ENCODE results near the gene S100A13.
A peak's percentile ranks its signal among the peaks of the same experiment; 100 is the strongest.
"Not testable (repeated sequence)": the region's sequence is repeated elsewhere in the genome, so short reads cannot be mapped to it uniquely, and the experiment has no call there.

The S100A13 gene

DNA sequence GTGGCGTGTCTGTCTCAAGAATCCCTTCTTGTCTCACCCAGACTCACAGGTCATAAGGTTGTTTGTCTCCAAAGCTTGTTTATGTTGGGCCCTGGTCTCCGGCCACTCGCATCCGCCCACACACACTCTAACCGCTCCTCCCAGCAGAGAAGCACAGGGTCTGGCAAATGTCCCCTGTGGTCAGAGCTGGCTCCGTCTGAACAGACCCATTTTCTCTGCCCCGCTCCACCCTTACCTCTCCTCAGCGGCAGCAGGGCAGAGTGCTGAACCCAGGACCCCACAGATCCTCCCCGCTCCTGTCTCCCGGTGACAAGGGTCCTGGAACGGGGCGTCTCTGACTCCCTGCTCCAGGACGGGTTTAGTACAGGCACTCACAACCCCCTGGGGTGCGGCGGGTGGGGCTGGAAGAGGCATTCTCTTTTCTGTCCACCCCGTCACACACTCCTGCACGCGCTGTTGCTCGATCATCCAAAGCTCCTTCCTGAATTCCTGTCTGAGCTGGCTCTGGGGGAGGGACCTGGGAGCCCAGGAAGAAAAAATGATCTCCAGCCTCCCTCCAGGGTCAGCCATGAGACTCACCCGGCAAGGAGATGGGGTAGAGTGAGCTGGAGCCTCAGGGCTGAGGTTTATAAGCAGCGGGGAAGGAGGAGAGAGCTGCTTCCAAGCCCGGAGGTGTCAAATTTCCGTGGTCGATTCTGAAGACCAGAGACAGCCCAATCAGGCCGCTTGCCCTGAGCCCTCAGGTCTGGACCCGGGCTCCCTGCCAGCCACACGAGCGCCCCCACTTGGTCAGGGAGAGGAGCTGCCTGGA lies at the start of gene S100A13:
TSS of gene S100A13 (minus strand) at position 602 of the 811 bp plus-strand sequence. CDS start 1,033 bp downstream, outside the sequence.
- DNase-seq (ENCODE audit: low spot score) = no peak

DNA sequence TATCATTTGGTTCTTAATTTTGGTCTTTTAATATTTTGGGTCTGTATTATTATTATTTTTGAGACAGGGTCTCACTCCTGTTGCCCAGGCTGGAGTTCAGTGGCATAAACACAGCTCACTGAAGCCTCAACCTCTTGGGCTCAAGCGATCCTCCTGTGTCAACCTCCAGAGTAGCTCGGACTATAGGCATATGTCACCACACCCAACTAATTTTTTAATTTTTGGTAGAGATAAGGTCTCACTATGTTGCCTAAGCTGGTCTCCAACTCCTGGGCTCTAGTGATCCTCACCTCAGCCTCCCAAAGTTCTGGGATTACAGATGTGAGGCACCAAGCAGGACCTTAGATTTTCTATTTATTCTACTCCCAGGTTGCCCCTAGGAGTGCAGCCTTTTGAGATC lies 46.2 kb upstream of the S100A13 start:
- DNase-seq (ENCODE audit: low spot score) = no peak

DNA sequence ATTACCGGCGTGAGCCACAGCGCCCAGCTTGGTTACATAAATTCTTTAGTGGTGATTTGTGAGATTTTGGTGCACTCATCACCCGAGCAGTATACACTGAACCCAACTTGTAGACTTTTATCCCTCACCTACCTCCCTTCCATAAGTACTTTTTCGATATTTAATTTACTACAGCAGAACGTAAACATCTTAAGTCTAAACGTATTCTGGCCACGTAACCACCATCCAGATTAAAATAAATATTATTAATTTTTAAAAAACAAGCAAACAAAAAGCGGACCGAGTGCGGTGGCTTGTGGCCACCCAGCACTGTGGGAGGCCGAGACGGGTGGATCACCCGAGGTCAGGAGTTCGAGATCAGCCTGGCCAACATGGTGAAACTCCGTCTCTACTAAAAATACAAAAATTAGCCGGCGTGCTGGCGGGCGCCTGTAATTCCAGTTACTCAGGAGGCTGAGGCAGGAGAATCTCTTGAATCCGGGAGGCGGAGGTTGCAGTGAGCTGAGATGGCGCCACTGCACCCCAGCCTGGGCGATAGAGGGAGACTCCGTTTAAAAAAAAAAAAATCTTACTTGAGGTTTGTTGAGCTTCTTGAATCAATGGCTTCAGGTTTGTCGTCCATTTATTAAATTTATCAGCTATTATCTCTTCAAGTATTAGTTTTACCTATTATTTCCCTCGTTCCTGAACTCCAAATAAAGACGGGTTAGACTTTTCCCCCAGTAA lies 44.5 kb upstream of the S100A13 start:
- DNase-seq (ENCODE audit: low spot score) = peak; percentile 50

DNA sequence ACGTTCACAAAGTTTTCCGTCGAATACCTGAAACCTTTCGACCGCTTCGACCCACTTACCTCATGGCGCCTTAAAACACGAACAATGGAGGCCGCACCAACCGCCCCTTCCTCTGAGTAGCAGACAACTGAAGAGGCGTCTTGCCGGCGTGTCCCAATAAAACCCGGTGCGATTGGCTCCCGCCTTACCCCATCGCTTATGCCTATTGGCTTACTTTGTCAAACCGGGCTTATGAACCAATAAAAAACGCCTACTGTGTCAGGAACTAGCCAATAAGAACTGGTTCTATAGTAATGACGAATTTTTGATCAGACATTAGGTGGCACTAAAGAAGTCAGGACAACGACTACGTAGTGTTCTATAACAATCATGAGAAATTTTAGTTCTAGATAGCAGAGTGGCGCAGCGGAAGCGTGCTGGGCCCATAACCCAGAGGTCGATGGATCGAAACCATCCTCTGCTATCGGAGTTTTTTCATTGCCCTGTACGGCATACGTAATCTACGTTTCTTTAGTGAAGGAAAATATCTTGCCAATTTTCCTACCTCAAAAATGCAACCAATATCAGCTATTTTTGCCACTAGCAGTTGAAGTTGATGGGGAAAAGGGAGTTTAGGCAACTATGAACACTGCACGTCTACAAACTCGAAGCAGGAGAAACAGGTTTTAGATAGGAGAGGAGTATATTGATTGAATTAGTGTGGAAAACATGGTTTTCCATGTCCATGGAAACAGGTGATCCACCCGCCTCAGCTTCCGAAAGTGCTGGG lies 43.7 kb upstream of the S100A13 start, which contains the start of gene ILF2:
TSS of gene ILF2 (minus strand) at position 135 of the 769 bp plus-strand sequence. CDS start at position 64, 71 bp downstream.
- peak; percentile 99 for DNase-seq (ENCODE audit: low spot score)

DNA sequence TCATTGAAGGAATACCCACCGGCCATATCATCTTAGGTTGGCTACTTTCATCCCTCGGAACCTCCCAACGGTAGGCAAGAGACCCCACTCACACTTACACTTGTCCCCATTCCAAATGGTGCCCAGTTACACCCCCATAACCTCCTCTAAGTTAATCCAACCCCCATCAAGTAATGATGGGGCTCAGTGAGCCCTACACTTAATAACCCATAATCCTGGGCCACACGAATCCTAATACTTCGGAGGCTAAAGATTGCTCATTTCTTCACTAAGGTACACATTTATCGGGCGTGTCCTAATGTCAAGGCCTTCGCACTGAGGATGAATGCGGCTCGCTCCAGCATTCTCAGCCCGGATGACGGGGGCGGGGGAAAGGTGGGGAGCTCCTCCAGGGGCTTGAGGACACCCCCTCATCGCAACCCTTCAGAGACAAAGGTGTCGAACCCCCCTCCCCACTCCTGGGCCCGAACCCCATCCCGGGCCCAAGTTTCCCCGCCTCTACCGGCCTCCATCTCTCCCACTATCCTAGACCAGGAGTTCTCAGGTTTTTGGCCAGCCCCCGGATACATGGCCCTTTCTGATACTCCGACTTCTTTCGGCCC lies 43.1 kb upstream of the S100A13 start:
- no peak for DNase-seq (ENCODE audit: low spot score)

DNA sequence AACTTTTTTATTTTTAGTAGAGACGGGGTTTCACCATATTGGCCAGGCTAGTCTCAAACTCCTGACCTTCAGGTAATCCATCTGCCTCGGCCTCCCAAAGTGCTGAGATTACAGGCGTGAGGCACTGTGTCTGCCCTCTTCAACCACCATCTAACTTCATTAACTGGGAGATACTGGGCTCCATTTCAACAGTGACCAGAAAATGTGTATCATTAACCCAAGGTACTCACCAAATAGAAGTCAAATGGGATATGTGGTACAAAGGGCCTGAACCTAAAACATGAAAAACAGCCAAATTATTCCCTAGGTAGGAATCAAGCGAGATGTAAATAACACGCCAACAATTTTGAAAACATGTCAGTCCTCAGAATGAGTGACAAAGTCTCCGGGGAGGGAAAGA lies 42.3 kb upstream of the S100A13 start:
- DNase-seq (ENCODE audit: low spot score) = no peak

DNA sequence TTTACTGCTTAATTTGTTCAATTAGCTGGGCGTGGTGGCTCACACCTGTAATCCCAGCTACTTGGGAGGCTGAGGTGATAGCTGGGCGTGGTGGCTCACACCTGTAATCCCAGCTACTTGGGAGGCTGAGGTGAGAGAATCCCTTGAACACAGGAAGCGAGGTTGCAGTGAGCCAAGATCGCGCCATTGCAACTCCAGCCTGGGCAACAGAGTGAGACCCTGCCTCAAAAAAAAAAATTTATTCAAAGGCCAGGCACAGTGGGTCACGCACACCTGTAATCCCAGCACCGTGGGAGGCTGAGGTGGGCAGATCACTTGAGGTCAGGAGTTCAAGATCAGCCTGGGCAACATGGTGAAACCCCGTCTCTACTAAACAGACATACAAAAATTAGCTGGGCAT lies 41.4 kb upstream of the S100A13 start:
- DNase-seq (ENCODE audit: low spot score) = not testable (repeated sequence)

DNA sequence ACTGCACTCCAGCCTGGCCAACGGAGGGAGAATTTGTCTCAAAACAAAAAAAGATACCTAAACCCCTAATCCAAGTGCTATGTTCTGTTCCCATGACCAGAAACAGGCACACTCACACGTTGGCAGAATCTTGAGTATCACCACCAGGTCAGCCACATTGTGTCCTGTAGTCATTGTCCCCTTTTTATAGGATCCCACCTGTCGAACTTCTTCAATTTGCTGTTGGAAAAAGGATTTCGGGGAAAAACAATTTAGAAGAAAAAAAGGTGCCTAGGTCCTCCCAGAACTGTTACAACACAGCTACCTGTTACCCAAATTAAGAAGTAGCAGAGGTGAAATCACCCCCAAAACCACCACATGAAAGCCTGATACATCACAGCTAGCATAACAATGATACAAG lies 40.1 kb upstream of the S100A13 start:
- DNase-seq (ENCODE audit: low spot score) = no peak

DNA sequence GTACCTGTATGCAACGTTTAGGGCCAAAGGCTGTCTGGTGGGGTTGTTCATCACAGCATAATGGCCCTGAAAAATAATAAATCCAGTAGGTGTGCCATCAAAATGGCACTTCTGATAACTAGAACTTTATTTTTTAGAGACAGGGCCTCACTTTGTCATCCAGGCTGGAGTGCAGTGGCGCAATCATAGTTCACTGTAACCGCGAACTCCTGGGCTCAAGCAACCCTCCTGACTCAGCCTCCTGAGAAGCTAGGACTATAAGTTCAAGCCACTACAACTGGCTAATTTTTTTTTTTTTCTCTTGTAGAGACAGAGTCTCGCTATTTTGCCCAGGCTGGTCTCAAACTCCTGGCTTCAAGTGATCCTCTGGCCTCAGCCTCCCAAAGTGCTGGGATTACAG lies 35.9 kb upstream of the S100A13 start:
- no peak for DNase-seq (ENCODE audit: low spot score)

DNA sequence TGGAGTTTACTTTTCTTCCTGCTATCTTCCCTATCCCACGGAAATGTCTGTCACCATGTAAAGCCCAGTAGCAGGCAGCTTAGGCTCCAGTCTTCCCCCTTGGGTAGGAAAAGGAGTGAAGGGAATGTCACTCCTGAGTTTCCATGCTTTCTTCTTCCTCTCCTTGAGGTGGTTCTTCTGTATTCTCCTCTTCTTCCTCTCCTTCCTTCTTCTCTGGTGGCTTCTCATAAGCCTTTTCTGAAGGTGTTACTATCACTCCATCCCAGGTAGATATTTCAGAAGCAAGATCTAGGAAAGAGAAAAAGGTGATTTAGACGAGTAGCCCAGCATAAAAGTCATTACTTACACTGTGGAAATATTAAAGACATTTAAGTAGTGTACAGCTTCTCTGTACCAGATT lies 35.0 kb upstream of the S100A13 start:
- DNase-seq (ENCODE audit: low spot score) = no peak

DNA sequence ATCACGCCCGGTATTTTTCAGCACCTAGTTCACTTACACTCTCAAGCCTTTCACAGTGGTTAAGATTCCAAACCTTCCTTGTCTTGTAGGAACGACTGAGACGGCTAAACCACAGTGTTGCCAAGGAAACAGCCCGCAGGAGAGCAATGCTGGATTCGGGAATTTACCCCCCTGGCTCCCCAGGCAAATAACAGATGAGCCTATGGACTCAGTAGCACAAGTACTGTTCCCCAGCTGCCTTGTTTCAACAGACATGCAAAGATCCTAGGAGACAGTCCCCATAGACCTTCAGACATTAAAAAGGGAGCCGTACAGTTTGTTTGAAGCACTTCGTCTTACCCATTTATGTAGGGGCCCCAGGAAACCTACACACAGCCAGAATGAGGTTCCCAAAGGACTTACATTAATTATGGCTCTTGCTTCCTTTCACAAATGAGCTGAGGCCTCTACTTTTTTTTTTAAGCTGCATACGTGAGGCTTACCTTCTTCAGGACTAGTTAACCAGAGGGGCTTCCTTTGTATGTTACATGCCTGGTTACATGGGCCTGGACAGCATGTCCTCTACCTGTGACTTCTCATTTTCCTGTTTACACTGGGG lies 33.9 kb upstream of the S100A13 start:
- no peak for DNase-seq (ENCODE audit: low spot score)

DNA sequence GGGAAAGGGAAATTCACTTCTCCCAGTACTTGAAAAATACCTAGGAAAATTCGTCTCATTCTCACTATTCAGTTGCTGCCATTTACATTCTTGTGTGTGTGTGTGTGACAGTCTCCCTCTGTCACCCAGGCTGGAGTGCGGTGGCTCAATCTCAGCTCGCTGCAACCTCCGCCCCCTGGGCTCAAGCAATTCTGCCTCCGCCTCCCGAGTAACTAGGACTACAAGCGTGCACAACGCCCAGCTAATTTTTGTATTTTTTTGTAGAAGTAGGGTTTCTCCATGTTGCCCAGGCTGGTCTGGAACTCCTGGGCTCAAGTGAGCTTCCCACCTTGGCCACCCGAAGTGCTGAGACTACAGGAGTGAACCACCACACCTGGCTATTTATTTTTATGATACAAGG lies 32.4 kb upstream of the S100A13 start:
- no peak for DNase-seq (ENCODE audit: low spot score)

DNA sequence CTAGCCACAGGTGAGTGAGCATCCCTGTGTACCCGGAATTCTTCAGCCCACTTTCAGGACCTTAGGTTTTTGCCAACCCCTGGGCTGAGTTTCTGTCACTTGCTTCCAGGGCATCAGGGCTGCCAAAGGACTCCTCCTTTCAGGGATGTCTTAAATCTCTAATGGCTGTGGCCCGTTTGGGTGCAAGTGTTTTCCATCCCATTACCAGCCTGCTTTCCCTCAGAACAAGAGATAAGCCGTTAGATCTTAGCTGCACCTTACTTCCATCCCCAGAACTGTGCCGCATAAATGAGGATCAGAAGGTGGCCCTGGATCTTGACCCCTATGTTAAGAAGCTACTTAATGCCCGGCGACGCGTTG lies 31.9 kb upstream of the S100A13 start:
- DNase-seq (ENCODE audit: low spot score) = no peak

DNA sequence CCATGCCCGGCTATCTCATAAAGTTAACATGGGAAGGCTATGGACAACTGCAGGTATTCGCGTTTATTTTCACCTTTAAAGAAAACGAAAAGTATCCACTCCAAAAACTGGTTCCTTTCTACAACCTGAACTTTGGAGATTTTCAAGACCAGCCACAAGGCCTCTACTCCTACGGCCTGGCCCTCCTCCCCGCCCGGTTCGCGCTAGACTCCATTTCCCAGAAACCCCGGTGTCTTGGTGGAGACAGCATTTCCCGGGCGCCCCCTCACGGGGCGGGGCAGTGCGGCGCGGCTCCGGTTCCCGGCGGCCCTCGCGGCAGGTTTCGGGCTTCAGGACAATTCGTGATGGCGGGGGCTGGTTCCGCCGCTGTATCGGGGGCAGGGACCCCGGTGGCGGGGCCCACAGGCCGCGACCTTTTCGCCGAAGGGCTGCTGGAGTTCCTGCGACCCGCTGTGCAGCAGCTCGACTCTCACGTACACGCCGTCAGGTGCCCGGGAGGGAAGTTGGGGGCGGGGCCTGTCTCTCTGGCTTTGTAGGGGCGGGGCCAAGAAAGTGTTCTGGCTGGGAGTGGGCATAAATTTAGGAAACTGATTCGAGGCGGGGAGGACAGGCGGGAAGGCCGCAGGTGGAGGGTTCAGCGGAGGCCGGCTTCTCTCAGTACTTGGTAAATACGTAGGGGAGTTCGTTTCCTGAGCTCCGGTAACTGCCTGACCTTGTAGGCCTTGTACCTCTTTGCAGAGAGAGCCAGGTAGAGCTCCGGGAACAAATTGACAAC lies 31.3 kb upstream of the S100A13 start, which contains the start of gene SNAPIN:
TSS of gene SNAPIN (plus strand) at position 304 of the 775 bp plus-strand sequence. CDS start at position 345, 41 bp downstream.
- DNase-seq (ENCODE audit: low spot score) = peak; percentile 89

DNA sequence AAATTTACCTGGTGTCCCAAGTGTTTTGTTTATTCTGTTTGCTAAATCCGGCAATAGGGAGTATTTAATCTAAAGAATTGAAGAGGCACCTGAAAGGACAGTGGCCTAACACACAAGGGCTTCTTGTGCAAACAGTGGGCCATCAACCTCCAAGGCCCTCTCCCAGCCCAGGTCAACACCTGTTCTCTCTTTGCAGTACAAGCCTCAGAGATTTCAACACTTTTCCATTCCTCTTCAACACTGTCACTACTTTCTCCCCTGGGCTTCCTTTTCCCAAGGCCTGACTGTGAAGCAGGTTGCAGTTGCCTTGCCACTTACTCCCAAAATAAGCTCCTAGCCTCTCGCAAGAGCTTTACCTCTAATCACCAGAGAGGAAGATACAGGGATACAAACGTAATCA lies 28.0 kb upstream of the S100A13 start:
- DNase-seq (ENCODE audit: low spot score) = no peak

DNA sequence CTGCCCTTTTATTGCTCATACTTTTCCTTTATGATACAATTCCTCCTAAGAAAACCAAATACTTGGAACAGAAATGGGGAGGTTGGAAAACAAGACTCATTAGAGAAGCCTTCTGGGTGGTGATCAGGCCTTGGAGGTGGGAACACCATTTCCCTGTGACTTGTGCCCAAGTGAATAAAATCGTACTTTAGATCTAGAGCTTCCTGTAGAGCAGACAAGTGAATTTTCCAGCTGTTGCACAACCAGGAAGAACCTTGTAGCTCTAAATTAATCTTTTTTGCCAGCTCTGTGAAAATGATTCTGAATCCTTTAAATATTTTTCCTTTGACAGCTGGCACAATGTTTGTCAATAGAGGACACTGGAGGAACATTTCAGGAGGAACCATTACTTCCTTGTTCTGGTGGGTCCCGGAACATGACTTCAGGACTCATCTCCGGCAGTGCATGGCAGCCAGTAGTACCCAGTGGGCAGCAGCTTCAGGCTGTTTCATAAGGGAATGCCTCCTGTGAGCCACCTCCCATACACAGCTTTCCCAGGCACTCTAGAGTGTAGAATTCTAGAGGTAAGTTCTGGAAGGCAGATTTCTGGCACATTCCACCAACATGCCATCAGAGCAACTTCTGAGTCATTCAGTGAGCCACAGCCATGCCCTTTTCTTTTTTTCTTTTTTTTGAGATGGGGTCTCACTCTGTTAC lies 25.6 kb upstream of the S100A13 start:
- DNase-seq (ENCODE audit: low spot score) = no peak

DNA sequence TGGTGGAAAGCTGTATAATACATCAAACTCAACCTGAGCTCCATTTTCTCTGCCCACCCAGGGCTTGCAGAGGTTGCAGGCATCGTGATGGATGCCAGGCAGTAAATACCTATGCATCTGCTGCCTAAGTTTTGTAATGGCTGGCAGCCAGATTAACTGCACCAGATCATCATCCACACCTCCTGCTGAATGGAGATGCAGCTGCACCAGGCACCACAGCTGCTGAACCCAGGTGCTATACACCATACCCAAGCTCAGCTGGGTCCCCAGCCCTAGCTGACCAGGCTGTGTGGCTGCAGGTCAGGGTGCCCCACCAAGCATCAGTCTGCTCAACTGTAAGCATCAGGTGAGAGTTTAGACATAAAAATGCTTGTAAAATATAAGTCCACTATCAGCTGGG lies 24.5 kb upstream of the S100A13 start:
- DNase-seq (ENCODE audit: low spot score) = no peak

DNA sequence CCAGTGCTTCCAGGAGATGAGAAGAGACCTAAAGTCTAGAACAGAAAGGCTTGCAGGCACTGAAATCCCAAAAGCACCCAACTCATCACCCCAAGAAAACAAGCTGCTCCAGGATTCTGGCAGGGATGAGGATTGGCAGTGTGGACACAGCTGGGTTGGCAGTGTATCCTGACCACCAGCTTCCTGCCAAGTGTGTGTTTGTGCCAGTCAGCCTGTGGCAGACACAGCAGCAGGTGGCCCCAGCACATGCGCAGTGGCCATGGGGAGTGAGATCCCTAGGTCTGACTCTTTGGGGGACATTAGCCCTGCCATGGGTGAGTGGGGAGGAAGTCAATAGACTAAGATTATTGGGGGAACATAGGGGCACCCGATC lies 22.5 kb upstream of the S100A13 start:
- DNase-seq (ENCODE audit: low spot score) = no peak

DNA sequence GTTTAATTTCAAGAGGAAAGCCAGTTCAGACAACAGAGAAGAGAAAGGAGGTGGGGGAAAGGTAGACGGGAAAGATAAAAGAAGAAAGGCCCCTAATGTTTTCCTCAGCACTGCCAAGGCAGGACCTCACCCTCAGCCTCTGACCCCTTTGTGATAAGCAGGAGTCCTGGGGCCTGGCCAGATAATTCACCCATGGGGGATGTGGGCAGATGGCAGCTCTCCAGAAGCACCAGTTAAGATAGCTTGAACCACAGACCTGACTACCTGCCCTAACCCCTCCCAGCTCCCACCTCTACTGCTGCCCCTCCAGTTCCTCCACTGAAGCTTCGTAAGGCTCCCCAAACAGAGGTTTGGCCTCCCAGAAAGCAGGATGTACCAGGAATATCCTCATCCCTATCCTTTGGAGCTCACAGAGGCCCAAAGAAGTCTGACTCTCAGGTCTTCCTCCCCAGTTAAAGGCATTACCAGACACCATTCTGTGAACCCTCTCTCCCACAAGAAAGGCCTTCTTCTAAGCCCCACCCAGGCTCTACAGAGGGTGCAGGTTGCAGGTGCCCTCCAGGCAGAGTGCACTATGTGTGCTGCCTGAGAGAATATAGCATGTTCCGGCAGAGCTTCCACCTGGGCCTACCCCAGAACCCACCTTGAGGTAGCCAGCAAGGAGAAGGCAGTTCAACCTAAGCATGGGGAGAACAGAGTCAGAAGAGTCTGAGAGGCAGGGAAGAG lies 22.0 kb upstream of the S100A13 start:
- DNase-seq (ENCODE audit: low spot score) = peak; percentile 25

All from CD4-positive, alpha-beta T cell treated with Interleukin-15 for 4 hours (primary cell).